ENCODE data around the gene KCNIP2.

DNA sequence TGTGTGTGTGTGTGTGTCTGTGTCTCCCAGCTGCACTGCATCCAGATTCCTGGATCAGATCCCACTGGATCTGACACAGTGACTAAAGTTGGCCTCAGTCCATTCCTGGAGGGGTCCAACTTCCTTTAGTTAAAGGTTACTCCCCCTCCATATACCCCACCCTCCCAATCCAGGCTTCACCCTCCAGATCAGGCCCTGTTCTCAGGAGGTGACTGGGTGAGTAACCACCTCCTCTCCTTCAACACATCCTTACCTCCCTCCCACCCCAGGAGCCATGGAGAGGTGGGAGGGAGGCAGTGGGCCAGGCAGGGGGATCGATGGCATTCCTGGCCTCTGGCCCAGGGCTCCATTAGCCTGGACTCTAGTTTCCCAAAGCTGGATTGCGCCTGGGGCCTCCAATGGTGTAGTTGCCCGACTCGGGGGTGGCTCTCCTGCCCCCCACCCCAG, 11.3 kb downstream of the KCNIP2 start:
- TF ChIP-seq EZH2 (IDR thresholded peaks at IDR 0.05; ENCODE audit: insufficient read depth, poor library complexity, severe bottlenecking) (no peak), EZH2phosphoT487 (IDR thresholded peaks at IDR 0.05; ENCODE audit: insufficient read depth, low read depth) (no peak)

All from GM23248 (cell line).